ENCODE data around the gene ORAI3. TPM values are rescaled to one million over a fixed set of nuclear protein-coding genes. Genes with fewer than 3 reads are reported as not detected.

Gene ORAI3
- total RNA-seq, 1 experiment from 2014 or later, result 10.8 TPM

DNA sequence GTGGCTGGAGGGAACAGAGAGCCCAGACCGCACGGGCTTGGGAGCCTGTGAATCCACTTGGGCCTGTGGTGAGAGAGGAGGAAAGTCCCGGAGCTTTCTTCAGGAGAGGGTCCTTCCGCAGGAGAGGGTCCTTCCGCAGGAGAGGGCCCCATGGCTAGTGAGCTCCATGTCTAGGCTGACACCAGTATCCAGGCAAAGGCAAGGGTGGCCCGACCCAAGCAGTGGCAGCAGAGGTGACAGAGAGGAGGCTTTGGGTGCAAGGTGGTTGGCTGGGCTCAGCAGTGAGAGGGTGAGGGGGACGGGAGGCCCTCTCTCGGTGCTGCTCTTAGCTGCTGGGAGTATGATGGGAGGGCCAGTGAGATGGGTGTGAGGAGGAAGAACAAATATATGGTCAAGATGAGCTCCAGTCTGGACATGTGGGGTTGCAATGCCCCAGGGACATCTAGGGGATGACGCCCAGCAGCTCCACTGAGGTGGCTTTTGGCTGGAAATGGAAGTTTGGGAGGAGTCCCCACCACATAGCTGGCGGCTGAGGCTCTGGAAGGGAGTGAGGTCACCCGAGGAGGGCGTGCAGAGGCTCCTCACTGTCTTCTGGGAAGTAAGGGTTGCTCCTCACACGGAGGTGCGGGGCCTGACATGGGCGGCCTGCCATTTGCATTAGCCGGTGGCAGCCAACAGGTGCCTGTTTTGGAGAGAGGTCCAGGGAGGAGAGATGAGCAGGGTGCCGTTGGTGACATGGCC is 33.9 kb downstream of the ORAI3 start:
- Mint-ChIP-seq H3K27me3 (ENCODE audit: low read depth) (no peaks in the 10 kb centered on the region), H3K4me3 (no peak overlapping the region), H3K36me3 (peaks cover 18% of the 10 kb centered on the region), H3K9me3 (no peaks in the 10 kb centered on the region), H3K4me1 (peaks cover 6% of the 10 kb centered on the region), H3K27ac (no peak overlapping the region)
- POLR2A ChIA-PET, result interaction anchor here (0.6 to 2.2 kb wide), 3 partner anchors 61 to 476 kb away, joined by 3 to 4 read pairs (median 4); partner anchors contain the start of gene KAT8
- no peak for DNase-seq (ENCODE audit: low spot score)
- TF ChIP-seq FOXP4 (CRISPR knock-in tag; IDR thresholded peaks at IDR 0.05), result no peak
- TF ChIP-seq MLX (CRISPR knock-in tag; IDR thresholded peaks at IDR 0.05), result no peak
- no peak for TF ChIP-seq ZNF532 (CRISPR knock-in tag; IDR thresholded peaks at IDR 0.05; ENCODE audit: borderline replicate concordance)
- TF ChIP-seq, protein P1, sequence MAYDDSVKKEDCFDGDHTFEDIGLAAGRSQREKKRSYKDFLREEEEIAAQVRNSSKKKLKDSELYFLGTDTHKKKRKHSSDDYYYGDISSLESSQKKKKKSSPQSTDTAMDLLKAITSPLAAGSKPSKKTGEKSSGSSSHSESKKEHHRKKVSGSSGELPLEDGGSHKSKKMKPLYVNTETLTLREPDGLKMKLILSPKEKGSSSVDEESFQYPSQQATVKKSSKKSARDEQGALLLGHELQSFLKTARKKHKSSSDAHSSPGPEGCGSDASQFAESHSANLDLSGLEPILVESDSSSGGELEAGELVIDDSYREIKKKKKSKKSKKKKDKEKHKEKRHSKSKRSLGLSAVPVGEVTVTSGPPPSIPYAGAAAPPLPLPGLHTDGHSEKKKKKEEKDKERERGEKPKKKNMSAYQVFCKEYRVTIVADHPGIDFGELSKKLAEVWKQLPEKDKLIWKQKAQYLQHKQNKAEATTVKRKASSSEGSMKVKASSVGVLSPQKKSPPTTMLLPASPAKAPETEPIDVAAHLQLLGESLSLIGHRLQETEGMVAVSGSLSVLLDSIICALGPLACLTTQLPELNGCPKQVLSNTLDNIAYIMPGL (CRISPR knock-in tag; IDR thresholded peaks at IDR 0.05), result no peak
- TF ChIP-seq EMX1 (CRISPR knock-in tag; IDR thresholded peaks at IDR 0.05), result no peak
- no peak for TF ChIP-seq IRF1 (CRISPR knock-in tag; IDR thresholded peaks at IDR 0.05)
- no peak for TF ChIP-seq CDX4 (CRISPR knock-in tag; IDR thresholded peaks at IDR 0.05; ENCODE audit: borderline replicate concordance)
- no peak for TF ChIP-seq IRF2 (CRISPR knock-in tag; IDR thresholded peaks at IDR 0.05; ENCODE audit: borderline replicate concordance, low read depth)
- no peak for TF ChIP-seq ZNF416 (CRISPR knock-in tag; IDR thresholded peaks at IDR 0.05)
- CTCF ChIA-PET, result interaction anchor here (0.5 to 5.1 kb wide), 7 partner anchors 14 to 159 kb away, joined by 3 to 83 read pairs (median 4); partner anchors contain the start of gene STX1B
- ATAC-seq, result no peak

GRCh38 chr16:30983289-30983889 is 34.5 kb downstream of the ORAI3 start:
- CTCF ChIA-PET, result interaction anchor here (0.5 to 5.1 kb wide), 10 partner anchors 13 to 447 kb away, joined by 3 to 83 read pairs (median 4); partner anchors contain the start of gene STX1B

More at GRCh38 chr16:30983289-30983889, 34.5 kb downstream of the ORAI3 start:
- TF ChIP-seq ZNF219 (CRISPR knock-in tag; IDR thresholded peaks at IDR 0.05; ENCODE audit: borderline replicate concordance) (no peak), RELA (CRISPR knock-in tag; IDR thresholded peaks at IDR 0.05; ENCODE audit: borderline replicate concordance) (no peak), ZNF532 (CRISPR knock-in tag; IDR thresholded peaks at IDR 0.05; ENCODE audit: borderline replicate concordance) (no peak), SP1 (CRISPR knock-in tag; conservative IDR thresholded peaks at IDR 0.05) (no peak)
- H3K27ac Mint-ChIP-seq, result no peak overlapping the region
- POLR2A ChIA-PET, result interaction anchor here (0.8 to 2.2 kb wide), 3 partner anchors 59 to 475 kb away, joined by 3 to 4 read pairs (median 4); partner anchors contain the start of gene KAT8
- H3K27me3 Mint-ChIP-seq (ENCODE audit: low read depth), result no peaks in the 10 kb centered on the region
- no peak for DNase-seq (ENCODE audit: low spot score)
- peaks cover 6% of the 10 kb centered on the region for H3K4me1 Mint-ChIP-seq
- no peaks in the 10 kb centered on the region for H3K9me3 Mint-ChIP-seq
- peaks cover 17% of the 10 kb centered on the region for H3K36me3 Mint-ChIP-seq
- H3K4me3 Mint-ChIP-seq, result no peak overlapping the region
- ATAC-seq, result no peak

All from WTC11 (cell line).